Brain microvascular endothelial cell (primary cell): ENCODE measurements around the gene ITPRIPL2.

Experiments used
- DNase-seq: peaks from one replicate; pipeline ENCODE4 v3.0.0-alpha.2; 2020
- H3K27ac ChIP-seq: fragments of 250-450 bp; sonication (Bioruptor Pico); 2 replicates; pipeline ENCODE4 v1.5.1; 2020; ENCODE audit warnings: mild to moderate bottlenecking, moderate library complexity
- H3K27me3 ChIP-seq: fragments of 250-450 bp; sonication (Bioruptor Pico); replicated peaks from 2 replicates; pipeline ENCODE4 v1.5.1; 2020; ENCODE audit warnings: mild to moderate bottlenecking
- H3K36me3 ChIP-seq: fragments of 250-450 bp; sonication (Bioruptor Pico); replicated peaks from 2 replicates; pipeline ENCODE4 v1.5.1; 2020; ENCODE audit warnings: mild to moderate bottlenecking
- H3K4me3 ChIP-seq: 2 replicates; pipeline ENCODE4 v1.5.1; 2011; ENCODE audit warnings: low read depth, mild to moderate bottlenecking, control low read depth, low read length, moderate library complexity
- CTCF ChIP-seq: IDR thresholded peaks from 2 replicates; pipeline ENCODE4 v1.5.1; 2011; ENCODE audit warnings: low read depth, mild to moderate bottlenecking, moderate library complexity, low read length, control low read depth, inconsistent platforms; ENCODE audit errors: missing control alignments
- in situ Hi-C: cut with HindIII; loops from 2 replicates; pipeline ENCODE4 v1.10.0; 2017; ENCODE audit warnings: low sequenced_read_pairs, low pct_ligation_motif_present

Gene ITPRIPL2

GRCh38 chr16:19135201-19135842 lies 21.6 kb downstream of the ITPRIPL2 start:
- no peak for DNase-seq
- no peaks in the 10 kb centered on the region for H3K36me3 ChIP-seq
- H3K4me3 ChIP-seq = no peak overlapping the region
- TF ChIP-seq CTCF = no peak
- in situ Hi-C loops = no loop called here
- H3K27ac ChIP-seq = no peak overlapping the region
- H3K27me3 ChIP-seq = no peaks in the 10 kb centered on the region

GRCh38 chr16:19135896-19136438 lies 22.2 kb downstream of the ITPRIPL2 start:
- DNase-seq = no peak
- H3K27ac ChIP-seq = no peak overlapping the region

GRCh38 chr16:19136549-19137196 lies 22.9 kb downstream of the ITPRIPL2 start:
- Histone ChIP-seq H3K27me3 (no peaks in the 10 kb centered on the region), H3K36me3 (no peaks in the 10 kb centered on the region), H3K4me3 (no peak overlapping the region), H3K27ac (no peak overlapping the region)
- DNase-seq = no peak
- TF ChIP-seq CTCF = no peak
- in situ Hi-C loops = no loop called here

More at GRCh38 chr16:19135896-19136438, 22.2 kb downstream of the ITPRIPL2 start:
- no peaks in the 10 kb centered on the region for H3K27me3 ChIP-seq
- TF ChIP-seq CTCF = no peak
- H3K4me3 ChIP-seq = no peak overlapping the region
- no peaks in the 10 kb centered on the region for H3K36me3 ChIP-seq
- in situ Hi-C loops = no loop called here

GRCh38 chr16:19137201-19138128 lies 23.7 kb downstream of the ITPRIPL2 start:
- no peak overlapping the region for H3K27ac ChIP-seq
- no peaks in the 10 kb centered on the region for H3K36me3 ChIP-seq
- no peak for TF ChIP-seq CTCF
- no peaks in the 10 kb centered on the region for H3K27me3 ChIP-seq
- no peak overlapping the region for H3K4me3 ChIP-seq
- no peak for DNase-seq
- in situ Hi-C loops = no loop called here

GRCh38 chr16:19138601-19139000 lies 24.8 kb downstream of the ITPRIPL2 start:
- Histone ChIP-seq H3K27ac (no peak overlapping the region), H3K27me3 (no peaks in the 10 kb centered on the region), H3K36me3 (no peaks in the 10 kb centered on the region), H3K4me3 (no peak overlapping the region)
- no peak for TF ChIP-seq CTCF
- DNase-seq = peak; percentile 52
- in situ Hi-C loops = no loop called here
